ENCODE measurements around the gene C1orf159.

C1orf159 gene

DNA sequence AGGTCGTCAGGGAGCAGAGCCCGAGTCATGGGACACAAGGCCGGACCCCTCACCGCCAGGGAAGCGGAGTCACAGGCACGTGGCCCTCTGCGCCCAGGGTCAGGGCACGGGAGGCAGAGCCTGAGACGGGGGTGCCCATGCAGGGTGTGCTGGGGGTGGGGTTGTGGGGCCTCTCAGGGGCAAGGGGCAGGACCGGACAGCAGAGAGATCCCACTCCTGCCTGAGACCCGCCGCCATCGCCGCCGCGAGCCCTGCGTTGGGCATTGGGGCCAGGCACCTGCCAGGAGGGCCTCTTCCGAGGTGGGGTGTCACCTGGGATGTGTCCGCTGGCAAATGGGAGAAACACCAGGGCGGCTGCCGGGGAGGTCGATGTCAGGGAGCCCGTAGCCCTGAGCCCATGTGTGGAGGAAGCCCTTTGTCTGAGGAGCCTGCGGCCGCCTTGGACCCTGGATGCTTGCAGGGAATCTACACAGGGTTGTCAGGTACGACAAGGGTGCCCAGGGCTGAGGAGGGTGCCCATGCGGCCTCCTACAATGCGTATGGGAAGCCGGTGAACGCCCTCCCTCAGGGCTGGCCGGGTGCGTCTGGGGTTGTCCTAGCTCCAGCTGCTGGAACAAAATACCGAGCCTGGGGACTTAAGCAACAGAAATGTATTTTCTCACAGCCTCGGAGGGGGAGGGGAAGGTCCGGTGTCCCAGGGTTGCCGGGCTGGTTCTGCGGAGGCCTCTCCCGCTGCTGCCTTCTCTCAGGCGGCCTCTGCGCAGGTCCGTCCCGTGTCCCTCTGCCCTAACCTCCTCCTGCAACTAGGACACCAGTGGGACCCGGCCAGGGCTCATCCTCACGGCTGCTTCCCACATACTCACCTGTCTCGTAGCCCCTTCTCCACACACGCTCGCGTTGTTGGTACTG, 16.4 kb upstream of the C1orf159 start:
- no peak for DNase-seq (ENCODE audit: low read depth, low spot score)

- no peak for DNase-seq (ENCODE audit: low read depth, low spot score)
Observed at GRCh38 chr1:1130206-1131120, 14.6 kb upstream of the C1orf159 start.

DNA sequence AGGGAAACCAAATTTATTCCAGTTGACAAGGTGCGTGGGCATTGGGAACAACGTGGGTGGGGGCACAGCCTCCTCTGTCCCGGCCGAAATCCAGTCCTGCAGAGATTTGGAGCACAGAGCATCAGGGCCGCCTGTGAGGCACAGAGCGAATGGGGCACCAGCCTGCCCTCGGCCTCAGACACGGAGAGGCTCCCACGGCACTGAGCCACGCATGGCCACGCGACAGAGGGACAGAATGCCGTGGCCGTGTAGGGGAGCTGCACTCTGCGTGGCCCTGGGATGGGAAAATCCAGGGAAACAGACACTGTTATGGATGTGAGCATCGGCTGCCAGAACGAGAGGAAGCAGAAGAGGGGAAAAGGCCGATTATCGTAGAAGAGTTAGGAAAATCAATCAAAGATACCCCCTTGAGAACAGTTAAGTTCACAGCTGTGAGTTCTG, 13.5 kb upstream of the C1orf159 start:
- DNase-seq (ENCODE audit: low read depth, low spot score): no peak

- DNase-seq (ENCODE audit: low read depth, low spot score): no peak
Observed at GRCh38 chr1:1128454-1129139, 12.7 kb upstream of the C1orf159 start.

DNA sequence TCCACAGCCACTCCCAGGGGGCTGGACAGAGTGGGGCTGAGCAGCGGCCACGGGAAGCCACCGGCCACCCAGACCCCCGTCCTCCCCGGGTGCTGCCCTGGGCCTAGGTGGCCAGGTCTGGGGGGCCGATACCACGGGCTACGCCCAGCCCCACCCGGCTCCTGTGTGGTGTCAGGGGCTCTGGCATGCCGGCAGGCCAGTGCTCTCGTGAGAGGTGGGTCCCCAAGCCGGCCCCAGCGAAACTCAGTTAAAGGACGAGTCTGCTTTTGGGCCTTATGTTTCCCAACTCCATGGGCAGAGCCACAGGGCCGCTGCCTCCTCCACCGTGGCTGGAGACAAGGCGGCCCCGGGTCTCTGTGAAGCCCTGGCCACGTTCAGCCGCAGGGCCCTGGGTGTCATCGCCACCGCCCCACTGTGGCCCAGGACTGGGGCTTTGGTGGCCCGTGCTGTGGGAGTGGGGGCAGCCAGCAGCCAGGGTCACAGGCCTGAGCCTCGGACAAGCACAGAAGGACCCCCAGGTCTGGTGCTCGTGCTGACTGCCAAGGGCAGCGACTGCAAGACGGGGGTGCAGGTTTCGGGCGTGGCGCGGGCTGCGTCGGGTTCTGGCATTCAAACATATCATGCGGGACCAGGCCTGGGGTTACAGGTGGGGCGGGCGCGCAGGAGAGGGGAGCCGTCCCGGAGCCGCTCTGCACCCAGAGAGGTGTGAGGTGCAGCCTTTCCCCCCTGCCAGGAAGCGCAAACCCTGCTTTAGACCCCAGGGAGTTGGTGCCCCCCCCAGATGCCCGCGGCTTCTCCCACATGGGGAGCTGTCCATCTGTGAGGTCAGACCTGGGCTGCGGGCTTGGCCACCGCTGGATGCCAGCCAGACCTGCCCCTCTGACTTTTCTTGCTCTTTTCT, 11.9 kb upstream of the C1orf159 start:
- DNase-seq (ENCODE audit: low read depth, low spot score): no peak

GRCh38 chr1:1125945-1126344, 10.1 kb upstream of the C1orf159 start:
- no peak for DNase-seq (ENCODE audit: low read depth, low spot score)

GRCh38 chr1:1124786-1125642, 9.1 kb upstream of the C1orf159 start:
- no peak for DNase-seq (ENCODE audit: low read depth, low spot score)

DNA sequence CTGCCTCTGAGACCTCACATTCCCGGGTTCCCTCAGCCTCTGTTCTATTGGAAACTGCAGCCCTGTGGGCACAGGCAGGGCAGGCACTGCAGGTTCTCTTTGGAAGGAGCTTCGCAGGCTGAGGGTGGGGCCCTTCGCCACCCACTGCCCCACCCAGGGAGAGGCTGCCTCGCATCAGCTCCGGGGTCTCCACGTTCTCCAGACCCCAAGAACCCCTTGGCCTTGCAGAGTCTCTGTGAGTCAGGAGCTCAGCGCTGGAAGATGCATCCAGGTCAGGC, 8.6 kb upstream of the C1orf159 start:
- DNase-seq (ENCODE audit: low read depth, low spot score): no peak

DNA sequence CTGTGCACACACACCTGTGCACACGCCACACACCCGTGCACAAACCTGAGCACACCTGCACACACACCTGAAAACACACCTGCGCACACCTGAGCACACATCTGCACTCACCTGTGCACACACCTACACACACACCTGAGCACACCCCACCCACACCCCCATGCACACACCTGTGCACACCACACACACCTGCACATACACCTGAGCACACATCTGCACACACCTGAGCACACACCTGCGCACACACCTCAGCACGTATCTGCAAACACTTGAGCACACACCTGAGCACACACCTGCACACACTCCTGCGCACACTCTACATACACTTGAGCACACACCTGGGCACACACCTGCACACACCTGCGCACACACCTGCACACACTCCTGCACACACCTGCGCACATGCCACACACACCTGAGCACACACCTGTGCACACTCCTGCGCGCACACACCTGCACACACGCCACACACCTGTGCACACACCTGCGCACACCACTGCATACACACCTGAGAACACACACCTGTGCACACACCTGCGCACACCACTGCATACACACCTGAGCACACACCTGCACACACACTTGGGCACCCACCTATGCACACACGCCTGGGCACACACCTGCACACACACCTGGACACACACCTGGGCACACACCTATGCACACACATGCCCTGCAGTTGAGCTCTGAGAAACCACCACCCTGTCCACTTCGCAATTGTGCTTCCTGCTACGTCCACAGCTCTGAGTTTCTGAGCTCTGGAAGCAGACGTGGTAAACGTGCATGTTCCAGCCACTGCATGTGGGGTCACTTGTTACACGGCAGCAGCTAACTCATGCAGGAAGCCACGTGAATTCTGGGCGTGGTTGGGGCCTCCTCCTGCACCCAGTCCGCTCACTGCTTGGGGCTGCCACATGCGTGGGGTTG, 8.0 kb upstream of the C1orf159 start:
- DNase-seq (ENCODE audit: low read depth, low spot score): no peak

DNA sequence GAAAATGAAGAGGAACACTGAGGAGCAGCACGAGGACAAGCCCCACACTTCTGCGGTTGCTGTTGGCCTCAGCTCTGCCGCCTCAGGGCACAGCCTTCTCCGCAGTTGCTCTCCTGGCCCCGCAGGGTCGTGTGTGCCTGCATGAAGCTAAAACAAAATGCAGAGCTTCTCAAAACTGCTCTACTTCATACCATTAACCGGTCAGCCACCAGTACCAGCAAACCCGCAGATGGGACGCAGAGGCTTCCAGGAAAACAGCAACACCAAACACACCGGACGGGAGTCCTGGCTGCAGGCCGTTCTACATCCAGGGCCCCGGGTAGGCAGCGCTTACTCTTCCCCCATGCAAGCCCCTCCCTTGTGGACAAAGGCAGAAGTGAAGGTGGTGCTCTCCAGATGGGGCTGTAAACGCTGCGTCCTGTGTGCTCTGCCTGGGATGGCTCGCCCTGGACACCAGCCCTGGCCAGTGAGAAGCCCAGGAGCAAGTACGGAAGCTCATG, 7.1 kb upstream of the C1orf159 start:
- DNase-seq (ENCODE audit: low read depth, low spot score): no peak

DNA sequence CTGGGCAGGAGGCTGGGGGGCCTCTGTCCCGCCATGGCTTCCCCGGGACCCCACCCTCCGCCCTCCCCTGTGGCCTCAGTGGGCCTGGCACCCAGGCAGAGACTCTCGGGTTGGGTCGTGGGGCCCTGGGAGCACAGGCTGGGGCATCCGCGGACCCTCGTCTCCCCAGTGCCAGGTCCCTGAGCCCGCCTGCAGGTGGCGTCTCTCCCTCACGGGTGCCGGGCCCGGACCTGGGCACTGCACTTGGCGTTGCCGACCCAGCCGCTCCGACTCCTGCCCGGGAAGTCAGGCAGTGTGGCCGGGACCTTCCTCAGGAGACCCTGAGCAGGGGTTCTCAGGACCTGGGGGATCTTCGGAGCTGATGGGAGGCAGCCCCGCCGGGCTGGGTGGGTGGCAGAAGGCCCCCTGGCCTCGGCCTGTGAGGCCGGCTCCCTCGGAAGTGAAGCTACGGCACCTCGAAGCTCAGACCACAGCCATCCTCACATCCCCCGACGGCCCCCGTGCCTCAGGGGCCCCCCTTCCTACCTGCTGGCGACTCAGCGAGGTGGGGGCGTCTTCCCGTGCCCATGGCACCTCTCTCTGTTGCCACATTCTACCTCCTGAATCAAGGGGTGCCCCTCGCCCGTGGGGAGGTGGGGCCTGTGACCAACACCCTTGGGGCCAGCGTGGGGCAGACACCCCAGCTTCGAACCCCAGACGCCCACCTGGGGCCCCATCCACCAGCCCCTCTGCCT, 6.4 kb upstream of the C1orf159 start:
- no peak for DNase-seq (ENCODE audit: low read depth, low spot score)

GRCh38 chr1:1121611-1122077, 5.8 kb upstream of the C1orf159 start:
- DNase-seq (ENCODE audit: low read depth, low spot score): no peak

GRCh38 chr1:1120866-1121591, 5.1 kb upstream of the C1orf159 start:
- no peak for DNase-seq (ENCODE audit: low read depth, low spot score)

DNA sequence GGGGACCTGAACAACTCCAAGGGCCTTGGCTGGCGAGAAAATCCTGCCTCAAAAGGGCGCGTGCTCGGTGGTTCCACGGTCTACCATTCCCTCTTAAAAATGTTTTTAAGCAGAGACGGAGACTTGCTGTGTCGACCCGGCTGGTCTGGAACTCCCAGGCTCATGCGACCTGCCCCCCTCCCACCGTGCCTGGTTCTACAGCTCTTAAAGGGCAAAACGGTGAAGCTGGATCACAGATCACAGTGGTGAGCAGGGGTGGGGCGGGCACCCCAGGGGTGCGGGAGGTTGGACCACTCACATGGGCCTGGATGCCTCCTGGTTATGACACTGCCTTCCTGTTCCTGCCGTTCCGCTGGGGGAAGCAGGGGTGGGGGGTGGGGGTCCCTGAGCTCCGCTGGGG, 4.2 kb upstream of the C1orf159 start:
- no peak for DNase-seq (ENCODE audit: low read depth, low spot score)

- no peak for DNase-seq (ENCODE audit: low read depth, low spot score)
Observed at GRCh38 chr1:1119272-1119890, 3.5 kb upstream of the C1orf159 start.

DNA sequence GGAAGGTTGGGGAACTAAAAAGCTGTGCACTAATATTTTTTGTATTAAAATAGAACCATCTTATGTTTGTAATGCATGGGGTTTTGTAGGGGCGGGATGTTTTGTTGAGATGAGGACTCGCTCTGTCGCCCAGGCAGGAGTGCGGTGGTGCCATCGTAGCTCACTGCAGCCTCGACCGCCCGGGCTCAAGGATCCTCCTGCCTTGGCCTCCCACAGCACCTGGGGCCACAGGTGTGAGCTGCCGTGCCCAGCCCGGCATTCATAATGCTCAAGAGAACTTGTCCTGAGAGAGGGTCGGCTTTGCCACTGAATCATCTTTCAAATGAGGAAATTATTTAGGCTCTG, 3.0 kb upstream of the C1orf159 start:
- no peak for DNase-seq (ENCODE audit: low read depth, low spot score)

Measured in brain pericyte (primary cell).